Stomach (tissue), 4 donors: ENCODE data around the gene KRAS.

Source experiments
- CTCF ChIP-seq, 7 experiments: fragments of 450-650 bp in 4 of 7; fragments of 200-600 bp in 3 of 7; sonication (generic) in 3 of 7; IDR thresholded peaks; one replicate each; pipeline ENCODE4 v1.5.1; 2016 to 2019; ENCODE audit warnings: antibody characterized with exemption in 7 of 7, control low read depth in 2 of 7, mild to moderate bottlenecking in 1 of 7
- EP300 ChIP-seq: sonication (generic); formaldehyde crosslinking; IDR thresholded peaks from one replicate; pipeline ENCODE4 v1.6.1; 2017; ENCODE audit warnings: antibody characterized with exemption
- POLR2A ChIP-seq, 4 donors: fragments of 450-650 bp; IDR thresholded peaks; one replicate each; pipeline ENCODE4 v1.6.1; 2016; ENCODE audit warnings: antibody characterized with exemption in 4 of 4, control low read depth in 2 of 4, mild to moderate bottlenecking in 1 of 4, moderate library complexity in 1 of 4

DNA sequence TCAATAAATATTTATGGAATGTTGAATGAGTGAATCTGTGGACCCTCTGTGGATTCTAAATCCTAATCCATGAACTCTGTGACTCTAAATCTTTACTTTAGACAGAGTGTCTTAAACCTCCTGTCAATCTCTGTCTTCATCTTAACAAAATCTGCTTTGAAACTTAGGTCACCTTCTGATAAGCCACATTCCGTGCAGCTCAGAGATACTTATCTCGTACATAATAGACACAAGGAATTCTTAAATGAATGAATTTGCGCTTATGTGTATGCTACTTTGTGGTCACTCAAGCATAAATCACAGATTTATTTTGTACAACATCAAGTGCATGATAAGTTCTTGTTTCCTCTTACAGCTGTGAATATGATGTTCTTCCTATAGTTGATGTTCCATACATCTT is 2.2 kb upstream of the KRAS start:
- TF ChIP-seq CTCF (IDR thresholded peaks at IDR 0.05) = no peak
- no peak for TF ChIP-seq EP300
- no peak for TF ChIP-seq POLR2A (IDR thresholded peaks at IDR 0.05)
